Trophoblast cell (in vitro differentiated cells and primary cell): ENCODE measurements around the gene ZBTB8A.

Experiments used
- DNase-seq, 2 donors: peaks; one replicate each; pipeline ENCODE4 v3.0.0-alpha.2; 2016
- H2AFZ ChIP-seq: 2 replicates; pipeline ENCODE4 v1.6.1; 2013; ENCODE audit warnings: low read length, moderate library complexity, mild to moderate bottlenecking; ENCODE audit not compliant: insufficient read depth, poor library complexity
- H2AK5ac ChIP-seq: 2 replicates; pipeline ENCODE4 v1.6.1; 2013; ENCODE audit warnings: mild to moderate bottlenecking, low read length
- H2BK120ac ChIP-seq: 2 replicates; pipeline ENCODE4 v1.6.1; 2013; ENCODE audit warnings: low read length, mild to moderate bottlenecking, moderate library complexity; ENCODE audit not compliant: insufficient read depth, poor library complexity
- H2BK12ac ChIP-seq: 2 replicates; pipeline ENCODE4 v1.6.1; 2013; ENCODE audit warnings: mild to moderate bottlenecking, low read length, moderate library complexity
- H2BK5ac ChIP-seq: 2 replicates; pipeline ENCODE4 v1.6.1; 2013; ENCODE audit warnings: low read length, low read depth, moderate library complexity, mild to moderate bottlenecking; ENCODE audit not compliant: poor library complexity
- H3K14ac ChIP-seq: 2 replicates; pipeline ENCODE4 v1.6.1; 2013; ENCODE audit warnings: mild to moderate bottlenecking, low read length
- H3K18ac ChIP-seq: 2 replicates; pipeline ENCODE4 v1.6.1; 2013; ENCODE audit warnings: mild to moderate bottlenecking, low read length
- H3K23ac ChIP-seq: 2 replicates; pipeline ENCODE4 v1.6.1; 2013; ENCODE audit warnings: low read length
- H3K27ac ChIP-seq: 2 replicates; pipeline ENCODE4 v1.5.1; 2013; ENCODE audit warnings: low read depth, mild to moderate bottlenecking, inconsistent platforms, low read length, moderate library complexity
- H3K27me3 ChIP-seq: 2 replicates; pipeline ENCODE4 v1.6.1; 2013; ENCODE audit warnings: inconsistent platforms, mild to moderate bottlenecking, low read length, moderate library complexity; ENCODE audit not compliant: insufficient read depth
- H3K36me3 ChIP-seq, 2 experiments: 1 replicate in 1 of 2; 2 replicates in 1 of 2; pipeline ENCODE4 v1.6.1; 2013; ENCODE audit warnings: low read length in 2 of 2, mild to moderate bottlenecking in 2 of 2, moderate library complexity in 1 of 2; ENCODE audit not compliant: insufficient read depth in 2 of 2, control insufficient read depth in 1 of 2
- H3K4ac ChIP-seq: 2 replicates; pipeline ENCODE4 v1.6.1; 2013; ENCODE audit warnings: low read depth, mild to moderate bottlenecking, low read length, moderate library complexity
- H3K4me1 ChIP-seq, 2 experiments: 1 replicate in 1 of 2; 2 replicates in 1 of 2; pipeline ENCODE4 v1.6.1; 2013; ENCODE audit warnings: low read length in 2 of 2, mild to moderate bottlenecking in 2 of 2, moderate library complexity in 1 of 2; ENCODE audit not compliant: insufficient read depth in 2 of 2, control insufficient read depth in 1 of 2
- H3K4me2 ChIP-seq: 2 replicates; pipeline ENCODE4 v1.6.1; 2013; ENCODE audit warnings: inconsistent platforms, mild to moderate bottlenecking, low read length, moderate library complexity
- H3K4me3 ChIP-seq: 2 replicates; pipeline ENCODE4 v1.5.1; 2013; ENCODE audit warnings: mild to moderate bottlenecking, low read depth, low read length, inconsistent platforms
- H3K79me1 ChIP-seq: one replicate; pipeline ENCODE4 v1.6.1; 2013; ENCODE audit warnings: low read length
- H3K79me2 ChIP-seq: 2 replicates; pipeline ENCODE4 v1.6.1; 2013; ENCODE audit warnings: low read length, mild to moderate bottlenecking; ENCODE audit not compliant: control insufficient read depth, insufficient read depth, poor library complexity
- H3K9ac ChIP-seq: 2 replicates; pipeline ENCODE4 v1.6.1; 2013; ENCODE audit warnings: mild to moderate bottlenecking, low read length
- H3K9me3 ChIP-seq: 2 replicates; pipeline ENCODE4 v1.6.1; 2013; ENCODE audit warnings: low read depth, mild to moderate bottlenecking, control low read depth, inconsistent platforms, low read length; ENCODE audit not compliant: insufficient read depth
- H4K12ac ChIP-seq: 2 replicates; pipeline ENCODE4 v1.6.1; 2013; ENCODE audit warnings: low read depth, mild to moderate bottlenecking, low read length, moderate library complexity
- H4K8ac ChIP-seq: 2 replicates; pipeline ENCODE4 v1.6.1; 2013; ENCODE audit warnings: low read depth, mild to moderate bottlenecking, low read length, moderate library complexity
- H4K91ac ChIP-seq: one replicate; pipeline ENCODE4 v1.6.1; 2013; ENCODE audit warnings: low read depth, mild to moderate bottlenecking, low read length, moderate library complexity
- WGBS: extraction: QIAGEN DNeasy Blood & Tissue Kit; methylation state at CpG from one replicate; pipeline ENCODE4 v1.1.7; 2013; ENCODE audit warnings: missing lambda C conversion rate; ENCODE audit not compliant: insufficient read length, insufficient coverage; ENCODE audit errors: extremely low coverage; 5-methylcytosine and 5-hydroxymethylcytosine counted together

The ZBTB8A gene

GRCh38 chr1:32541064-32541566 is 1.9 kb downstream of the ZBTB8A start:
- H3K4me3 ChIP-seq: no peak overlapping the region
- H3K4me2 ChIP-seq: no peak overlapping the region
- H2AFZ ChIP-seq: no peak overlapping the region

DNA sequence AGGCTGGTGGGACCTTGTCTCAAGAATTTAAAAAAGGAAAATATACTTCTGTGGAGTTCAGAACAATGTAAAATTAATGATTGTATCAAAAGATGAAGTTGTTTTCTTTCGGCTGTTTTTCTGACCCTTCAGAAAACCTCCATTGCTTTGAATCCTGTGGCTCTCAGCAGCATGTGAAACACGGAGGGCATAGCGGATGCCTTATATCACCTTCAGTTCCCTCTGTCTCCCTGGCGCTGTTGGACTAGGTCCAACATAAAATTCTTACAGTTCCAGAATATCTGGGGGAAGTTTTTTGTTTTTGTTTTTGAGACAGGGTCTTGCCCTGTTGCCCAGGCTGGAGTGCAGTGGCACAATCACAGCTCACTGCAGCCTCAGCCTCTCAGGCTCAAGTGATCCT is 7.4 kb downstream of the ZBTB8A start:
- no peaks in the 10 kb centered on the region for H3K79me2 ChIP-seq
- H3K14ac ChIP-seq: no peak overlapping the region
- H3K4me3 ChIP-seq: no peak overlapping the region
- H2AFZ ChIP-seq: no peak overlapping the region
- no peak overlapping the region for H3K18ac ChIP-seq
- H3K36me3 ChIP-seq: no peaks in the 10 kb centered on the region
- H4K8ac ChIP-seq: no peak overlapping the region
- no peak overlapping the region for H4K12ac ChIP-seq
- H3K23ac ChIP-seq: no peak overlapping the region
- no peak overlapping the region for H2AK5ac ChIP-seq
- no peak overlapping the region for H2BK120ac ChIP-seq
- H3K27me3 ChIP-seq: no peaks in the 10 kb centered on the region
- H3K4ac ChIP-seq: no peak overlapping the region
- H3K4me1 ChIP-seq: peaks cover 0 to 5% of the 10 kb centered on the region in 2 experiments
- no CpG with 5 or more reads among the region's 4 CpGs for WGBS
- H3K4me2 ChIP-seq: no peak overlapping the region
- no peak overlapping the region for H2BK12ac ChIP-seq
- no peaks in the 10 kb centered on the region for H3K9me3 ChIP-seq
- no peak overlapping the region for H2BK5ac ChIP-seq
- no peak overlapping the region for H4K91ac ChIP-seq
- H3K27ac ChIP-seq: no peak overlapping the region
- no peaks in the 10 kb centered on the region for H3K79me1 ChIP-seq
- no peak overlapping the region for H3K9ac ChIP-seq
- no peak for DNase-seq

More at GRCh38 chr1:32541064-32541566, 1.9 kb downstream of the ZBTB8A start:
- no peak overlapping the region for H2BK120ac ChIP-seq
- no CpG with 5 or more reads among the region's 2 CpGs for WGBS
- H3K79me2 ChIP-seq: peaks cover 5% of the 10 kb centered on the region
- H3K4ac ChIP-seq: no peak overlapping the region
- no peak overlapping the region for H4K8ac ChIP-seq
- H3K36me3 ChIP-seq: no peaks in the 10 kb centered on the region
- no peak for DNase-seq
- H3K14ac ChIP-seq: no peak overlapping the region
- H3K9ac ChIP-seq: no peak overlapping the region
- peaks cover 8% of the 10 kb centered on the region for H3K79me1 ChIP-seq
- no peak overlapping the region for H4K12ac ChIP-seq
- no peak overlapping the region for H2BK12ac ChIP-seq
- no peak overlapping the region for H3K18ac ChIP-seq
- H3K9me3 ChIP-seq: no peaks in the 10 kb centered on the region
- no peaks in the 10 kb centered on the region for H3K27me3 ChIP-seq
- no peak overlapping the region for H2BK5ac ChIP-seq
- H3K4me1 ChIP-seq: peaks cover 8 to 12% of the 10 kb centered on the region in 2 experiments
- no peak overlapping the region for H4K91ac ChIP-seq
- no peak overlapping the region for H3K27ac ChIP-seq
- no peak overlapping the region for H2AK5ac ChIP-seq
- no peak overlapping the region for H3K23ac ChIP-seq

- no peak overlapping the region for H4K8ac ChIP-seq
- H2AK5ac ChIP-seq: no peak overlapping the region
- H3K4me2 ChIP-seq: no peak overlapping the region
- DNase-seq: no peak
- no peak overlapping the region for H4K91ac ChIP-seq
- H3K9ac ChIP-seq: no peak overlapping the region
- H3K4me1 ChIP-seq: peaks cover 0 to 5% of the 10 kb centered on the region in 2 experiments
- H3K79me1 ChIP-seq: no peaks in the 10 kb centered on the region
- no peak overlapping the region for H4K12ac ChIP-seq
- H2AFZ ChIP-seq: no peak overlapping the region
- H3K4ac ChIP-seq: no peak overlapping the region
- H3K18ac ChIP-seq: no peak overlapping the region
- no CpG with 5 or more reads among the region's 3 CpGs for WGBS
- no peak overlapping the region for H2BK120ac ChIP-seq
- peaks cover 1 to 5% of the 10 kb centered on the region in 2 experiments for H3K36me3 ChIP-seq
- H3K27ac ChIP-seq: no peak overlapping the region
- no peak overlapping the region for H3K4me3 ChIP-seq
- H2BK5ac ChIP-seq: no peak overlapping the region
- H3K14ac ChIP-seq: no peak overlapping the region
- H3K9me3 ChIP-seq: no peaks in the 10 kb centered on the region
- H2BK12ac ChIP-seq: no peak overlapping the region
- no peaks in the 10 kb centered on the region for H3K27me3 ChIP-seq
- H3K79me2 ChIP-seq: no peaks in the 10 kb centered on the region
- H3K23ac ChIP-seq: no peak overlapping the region
Observed at GRCh38 chr1:32549616-32550015, 10.4 kb downstream of the ZBTB8A start.

DNA sequence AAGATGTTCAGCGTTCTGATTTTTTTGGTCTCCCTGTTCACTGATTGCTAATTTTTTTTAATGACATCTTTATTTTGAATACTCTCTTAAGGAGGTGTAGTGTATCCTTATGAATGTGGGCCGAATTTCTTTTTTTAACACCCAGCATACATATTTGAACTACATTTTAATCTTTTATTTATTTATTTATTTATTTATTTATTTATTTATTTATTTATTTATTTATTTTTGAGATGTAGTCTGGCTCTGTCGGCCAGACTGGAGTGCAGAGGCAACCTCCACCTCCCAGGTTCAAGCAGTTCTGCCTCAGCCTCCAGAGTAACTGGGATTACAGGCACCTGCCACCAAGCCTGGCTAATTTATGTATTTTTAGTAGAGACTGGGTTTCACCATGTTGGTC is 15.1 kb downstream of the ZBTB8A start:
- no peak overlapping the region for H3K4me3 ChIP-seq
- H3K9me3 ChIP-seq: no peaks in the 10 kb centered on the region
- no peak overlapping the region for H3K27ac ChIP-seq
- peaks cover 0 to 5% of the 10 kb centered on the region in 2 experiments for H3K4me1 ChIP-seq
- no peak overlapping the region for H2BK5ac ChIP-seq
- H3K79me1 ChIP-seq: no peaks in the 10 kb centered on the region
- H3K4ac ChIP-seq: no peak overlapping the region
- no peaks in the 10 kb centered on the region for H3K27me3 ChIP-seq
- H4K91ac ChIP-seq: no peak overlapping the region
- H2BK12ac ChIP-seq: no peak overlapping the region
- H3K36me3 ChIP-seq: peaks cover 3 to 7% of the 10 kb centered on the region in 2 experiments
- no peak overlapping the region for H3K14ac ChIP-seq
- H3K18ac ChIP-seq: no peak overlapping the region
- H2AFZ ChIP-seq: no peak overlapping the region
- no peak overlapping the region for H3K9ac ChIP-seq
- no peak for DNase-seq
- H3K79me2 ChIP-seq: no peaks in the 10 kb centered on the region
- H3K4me2 ChIP-seq: no peak overlapping the region
- H2BK120ac ChIP-seq: no peak overlapping the region
- no peak overlapping the region for H4K8ac ChIP-seq
- H2AK5ac ChIP-seq: no peak overlapping the region
- H3K23ac ChIP-seq: no peak overlapping the region
- WGBS: no CpG with 5 or more reads among the region's 3 CpGs
- no peak overlapping the region for H4K12ac ChIP-seq
